Measurements from ENCODE around the gene TMEM11.

The TMEM11 gene

DNA sequence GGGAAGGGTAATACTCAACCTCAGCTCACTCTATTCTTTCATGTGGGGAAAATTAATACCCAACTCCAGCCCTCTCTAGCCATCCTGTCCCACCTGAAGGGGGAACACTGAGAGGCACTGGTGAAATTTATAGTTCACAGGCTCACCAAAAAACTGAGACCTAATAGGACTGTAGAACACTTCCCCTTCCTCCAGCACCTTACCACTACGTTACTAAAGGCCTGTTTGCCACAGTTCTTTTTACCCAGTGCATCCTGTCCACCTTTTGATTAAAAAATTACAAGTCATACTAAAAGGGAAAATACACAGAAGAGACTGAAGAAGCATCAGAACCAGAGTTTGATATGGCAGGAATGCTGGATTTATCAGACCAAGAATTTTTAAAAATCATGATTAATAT lies 61.2 kb downstream of the TMEM11 start:
- no peak for DNase-seq

DNA sequence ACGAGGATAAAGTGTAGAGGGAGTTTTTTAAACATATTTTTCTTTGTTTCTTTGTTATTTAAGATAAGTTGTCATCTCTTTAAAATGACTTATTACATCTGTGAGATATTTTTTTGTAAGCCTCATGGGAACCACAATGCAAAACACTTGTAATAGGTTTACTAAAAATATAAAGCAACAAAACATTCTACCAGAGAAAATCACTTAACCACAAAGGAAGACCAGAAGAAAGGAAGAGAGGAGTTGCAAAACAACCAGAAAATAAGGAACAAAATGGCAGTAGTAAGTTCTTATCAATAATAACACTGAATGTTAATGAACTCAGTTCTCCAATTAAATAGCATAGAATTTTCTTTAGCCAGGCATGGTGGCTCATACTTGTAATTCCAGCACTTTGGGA lies 64.3 kb downstream of the TMEM11 start:
- DNase-seq: no peak

Measured in activated T-cell treated with anti-CD3 and anti-CD28 coated beads, Interleukin-2, amount 50 U/mL, for 1 hour (primary cell).